Activated CD8-positive, alpha-beta memory T cell treated with anti-CD3 and anti-CD28 coated beads for 48 hours (primary cell): ENCODE measurements around the gene AGBL5.
A peak's percentile ranks its signal among the peaks of the same experiment; 100 is the strongest.

ENCODE experiments used
- DNase-seq, 3 experiments: peaks; one replicate each; pipeline ENCODE4 v3.0.0-alpha.2; 2020; ENCODE audit warnings: low read depth in 2 of 3, low spot score in 2 of 3

Gene AGBL5

DNA sequence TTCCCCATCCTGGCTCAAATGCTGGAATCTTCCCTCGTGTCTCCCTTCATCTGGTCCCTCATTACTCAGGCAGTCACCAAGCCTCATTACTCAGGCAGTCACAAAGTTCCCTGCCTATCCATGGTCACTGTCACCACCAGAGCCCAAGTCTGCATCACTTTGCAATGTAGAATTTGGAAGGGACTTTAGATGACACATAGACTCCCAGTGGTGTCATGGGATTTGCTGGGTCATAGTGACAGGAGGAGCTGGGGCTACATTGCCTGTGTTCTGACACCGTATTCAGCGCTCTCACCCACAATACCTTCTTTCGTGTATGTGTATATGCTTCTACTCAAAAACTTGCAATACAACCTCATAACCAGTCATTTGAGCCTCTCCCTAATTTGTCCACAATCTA lies 24.9 kb downstream of the AGBL5 start:
- no peak for DNase-seq

DNA sequence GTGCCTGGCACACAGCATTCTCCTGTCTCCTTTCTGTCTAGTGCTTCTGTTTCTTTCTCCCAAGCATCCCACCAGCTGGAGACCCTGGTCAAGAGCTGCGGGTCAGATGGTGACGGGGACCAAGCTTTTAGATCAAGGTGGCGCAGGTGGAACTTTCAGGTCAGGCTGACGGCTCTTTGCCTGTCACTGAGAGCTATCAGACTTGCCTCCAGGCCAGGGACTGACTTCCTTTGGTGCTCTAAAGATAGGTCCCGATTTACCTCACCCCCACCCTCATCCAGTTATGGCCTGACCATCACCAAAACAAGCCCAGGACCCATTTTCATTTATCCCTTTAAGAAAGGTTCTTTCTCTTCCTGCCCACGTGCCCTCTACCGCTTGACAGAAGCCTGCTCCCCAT lies 25.8 kb downstream of the AGBL5 start:
- DNase-seq = no peak

DNA sequence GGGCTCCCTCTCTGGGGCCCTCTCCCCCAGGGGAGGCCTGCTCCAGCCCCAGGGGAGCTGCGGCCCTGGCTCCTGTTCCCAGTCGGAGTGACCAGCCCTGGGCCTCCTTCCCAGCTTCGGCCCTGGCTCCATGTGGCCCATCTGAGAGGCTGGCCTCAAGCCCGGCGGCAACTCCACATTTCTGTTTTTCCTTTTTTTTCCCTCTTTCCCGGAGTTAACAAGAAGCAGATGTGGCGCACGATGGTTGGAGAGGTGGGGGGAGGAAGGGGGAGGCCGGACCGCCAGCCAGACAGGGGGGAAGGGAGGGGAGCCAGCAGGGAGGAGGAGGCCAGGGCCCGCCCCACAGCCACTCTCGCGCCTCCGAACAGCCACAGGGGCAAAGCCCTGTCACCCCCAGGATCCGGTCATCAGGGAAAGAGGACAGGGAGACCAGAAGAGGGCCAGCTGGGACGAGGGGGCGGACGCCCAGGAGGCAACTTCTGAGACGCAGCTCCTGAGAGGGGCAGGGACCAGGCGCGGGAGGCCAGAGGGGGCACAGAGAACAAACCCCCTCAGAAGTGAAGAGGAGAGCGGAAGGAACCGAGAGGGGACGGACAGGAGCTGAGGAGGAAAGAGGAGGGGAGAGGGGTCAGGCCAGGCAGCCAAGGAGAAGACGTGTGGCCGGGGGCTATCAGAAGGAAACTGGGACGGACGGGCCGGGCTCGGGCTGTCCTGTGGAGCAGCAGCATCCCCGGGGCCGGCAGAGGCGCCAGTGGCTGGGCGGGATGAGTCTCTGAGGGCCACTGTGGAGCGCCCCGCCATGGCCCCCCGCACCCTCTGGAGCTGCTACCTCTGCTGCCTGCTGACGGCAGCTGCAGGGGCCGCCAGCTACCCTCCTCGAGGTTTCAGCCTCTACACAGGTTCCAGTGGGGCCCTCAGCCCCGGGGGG lies 27.1 kb downstream of the AGBL5 start, which contains the start of gene EMILIN1:
Gene EMILIN1, plus strand, starts transcription at position 349 of the 928 bp plus-strand sequence. Its CDS starts 451 bp downstream, at position 800.
- DNase-seq = no peak

DNA sequence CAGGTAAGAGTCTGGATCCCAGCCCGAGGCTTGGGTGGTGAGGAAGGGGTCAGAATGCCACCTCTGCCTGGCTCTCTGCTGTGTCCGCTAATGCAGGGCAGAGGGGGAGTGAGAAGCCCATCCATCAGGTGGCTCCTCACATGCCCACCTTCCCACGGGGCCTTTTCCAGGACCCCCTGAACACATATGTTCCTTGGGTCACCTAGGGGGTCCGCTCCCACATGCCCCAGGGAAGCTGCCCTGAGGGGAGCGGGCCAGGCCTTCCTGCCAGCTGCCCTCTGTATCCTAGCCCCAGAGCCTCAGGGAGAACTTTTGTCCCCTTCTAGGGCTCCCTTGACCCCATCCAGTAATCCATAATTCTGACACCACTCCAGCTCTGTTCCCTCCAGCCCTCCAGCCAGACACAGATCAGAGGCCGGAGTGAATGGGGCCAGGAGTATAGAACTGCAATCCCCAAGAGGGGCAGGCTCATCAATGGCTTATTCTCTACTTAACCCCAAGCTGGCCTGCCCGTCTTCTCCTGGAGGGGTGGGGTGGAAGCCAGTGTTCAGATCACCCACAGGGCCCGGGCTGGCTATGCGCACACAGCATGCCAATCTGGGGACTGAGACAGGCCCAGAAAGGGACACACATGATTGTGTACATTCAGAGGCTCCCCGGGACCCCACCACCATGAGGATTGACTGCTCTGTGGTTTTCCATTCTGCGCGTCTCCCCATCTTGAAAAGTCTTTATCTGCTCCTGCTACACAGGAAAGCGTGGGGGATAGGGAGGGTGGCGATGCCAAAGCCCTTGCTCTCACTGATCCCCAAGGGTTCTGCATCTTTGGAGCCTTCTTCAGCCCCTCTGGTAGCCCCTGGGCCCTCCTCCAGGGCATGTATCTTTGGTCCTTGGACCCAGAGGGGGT lies 28.0 kb downstream of the AGBL5 start:
- DNase-seq = no peak

DNA sequence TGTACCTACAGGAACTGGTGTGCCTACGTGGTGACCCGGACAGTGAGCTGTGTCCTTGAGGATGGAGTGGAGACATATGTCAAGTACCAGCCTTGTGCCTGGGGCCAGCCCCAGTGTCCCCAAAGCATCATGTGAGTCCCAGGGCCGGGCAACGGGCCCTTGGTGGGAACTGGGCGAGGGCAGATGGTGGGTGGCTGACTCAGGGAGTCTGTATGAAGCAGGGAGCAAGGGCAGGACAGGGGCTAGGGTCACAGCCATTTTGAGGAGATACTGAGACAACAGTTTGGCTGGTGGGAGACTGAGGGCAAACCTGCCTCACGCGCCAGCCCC lies 28.6 kb downstream of the AGBL5 start:
- no peak for DNase-seq

DNA sequence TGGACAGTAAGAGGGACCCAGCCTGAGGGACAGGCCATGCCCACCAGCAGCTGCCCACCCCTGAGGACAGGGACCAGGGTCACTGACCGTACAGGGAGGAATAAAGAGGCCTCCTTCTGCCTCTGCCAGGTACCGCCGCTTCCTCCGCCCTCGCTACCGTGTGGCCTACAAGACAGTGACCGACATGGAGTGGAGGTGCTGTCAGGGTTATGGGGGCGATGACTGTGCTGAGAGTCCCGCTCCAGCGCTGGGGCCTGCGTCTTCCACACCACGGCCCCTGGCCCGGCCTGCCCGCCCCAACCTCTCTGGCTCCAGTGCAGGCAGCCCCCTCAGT lies 29.1 kb downstream of the AGBL5 start:
- DNase-seq = no peak

DNA sequence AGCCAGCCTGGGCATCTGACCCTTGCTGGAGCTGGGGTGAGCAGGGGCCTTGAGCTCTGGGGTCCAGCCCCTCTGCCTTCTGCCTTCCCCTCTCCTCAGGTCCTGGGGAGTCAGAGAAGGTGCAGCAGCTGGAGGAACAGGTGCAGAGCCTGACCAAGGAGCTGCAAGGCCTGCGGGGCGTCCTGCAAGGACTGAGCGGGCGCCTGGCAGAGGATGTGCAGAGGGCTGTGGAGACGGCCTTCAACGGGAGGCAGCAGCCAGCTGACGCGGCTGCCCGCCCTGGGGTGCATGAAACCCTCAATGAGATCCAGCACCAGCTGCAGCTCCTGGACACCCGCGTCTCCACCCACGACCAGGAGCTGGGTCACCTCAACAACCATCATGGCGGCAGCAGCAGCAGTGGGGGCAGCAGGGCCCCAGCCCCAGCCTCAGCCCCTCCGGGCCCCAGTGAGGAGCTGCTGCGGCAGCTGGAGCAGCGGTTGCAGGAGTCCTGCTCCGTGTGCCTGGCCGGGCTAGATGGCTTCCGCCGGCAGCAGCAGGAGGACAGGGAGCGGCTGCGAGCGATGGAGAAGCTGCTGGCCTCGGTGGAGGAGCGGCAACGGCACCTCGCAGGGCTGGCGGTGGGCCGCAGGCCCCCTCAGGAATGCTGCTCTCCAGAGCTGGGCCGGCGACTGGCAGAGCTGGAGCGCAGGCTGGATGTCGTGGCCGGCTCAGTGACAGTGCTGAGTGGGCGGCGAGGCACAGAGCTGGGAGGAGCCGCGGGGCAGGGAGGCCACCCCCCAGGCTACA lies 30.7 kb downstream of the AGBL5 start:
- DNase-seq = no peak

DNA sequence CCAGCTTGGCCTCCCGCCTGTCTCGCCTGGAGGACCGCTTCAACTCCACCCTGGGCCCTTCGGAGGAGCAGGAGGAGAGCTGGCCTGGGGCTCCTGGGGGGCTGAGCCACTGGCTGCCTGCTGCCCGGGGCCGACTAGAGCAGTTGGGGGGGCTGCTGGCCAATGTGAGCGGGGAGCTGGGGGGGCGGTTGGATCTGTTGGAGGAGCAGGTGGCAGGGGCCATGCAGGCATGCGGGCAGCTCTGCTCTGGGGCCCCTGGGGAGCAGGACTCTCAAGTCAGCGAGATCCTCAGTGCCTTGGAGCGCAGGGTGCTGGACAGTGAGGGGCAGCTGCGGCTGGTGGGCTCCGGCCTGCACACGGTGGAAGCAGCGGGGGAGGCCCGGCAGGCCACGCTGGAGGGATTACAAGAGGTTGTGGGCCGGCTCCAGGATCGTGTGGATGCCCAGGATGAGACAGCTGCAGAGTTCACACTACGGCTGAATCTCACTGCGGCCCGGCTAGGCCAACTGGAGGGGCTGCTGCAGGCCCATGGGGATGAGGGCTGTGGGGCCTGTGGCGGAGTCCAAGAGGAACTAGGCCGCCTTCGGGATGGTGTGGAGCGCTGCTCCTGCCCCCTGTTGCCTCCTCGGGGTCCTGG lies 31.4 kb downstream of the AGBL5 start:
- no peak for DNase-seq

DNA sequence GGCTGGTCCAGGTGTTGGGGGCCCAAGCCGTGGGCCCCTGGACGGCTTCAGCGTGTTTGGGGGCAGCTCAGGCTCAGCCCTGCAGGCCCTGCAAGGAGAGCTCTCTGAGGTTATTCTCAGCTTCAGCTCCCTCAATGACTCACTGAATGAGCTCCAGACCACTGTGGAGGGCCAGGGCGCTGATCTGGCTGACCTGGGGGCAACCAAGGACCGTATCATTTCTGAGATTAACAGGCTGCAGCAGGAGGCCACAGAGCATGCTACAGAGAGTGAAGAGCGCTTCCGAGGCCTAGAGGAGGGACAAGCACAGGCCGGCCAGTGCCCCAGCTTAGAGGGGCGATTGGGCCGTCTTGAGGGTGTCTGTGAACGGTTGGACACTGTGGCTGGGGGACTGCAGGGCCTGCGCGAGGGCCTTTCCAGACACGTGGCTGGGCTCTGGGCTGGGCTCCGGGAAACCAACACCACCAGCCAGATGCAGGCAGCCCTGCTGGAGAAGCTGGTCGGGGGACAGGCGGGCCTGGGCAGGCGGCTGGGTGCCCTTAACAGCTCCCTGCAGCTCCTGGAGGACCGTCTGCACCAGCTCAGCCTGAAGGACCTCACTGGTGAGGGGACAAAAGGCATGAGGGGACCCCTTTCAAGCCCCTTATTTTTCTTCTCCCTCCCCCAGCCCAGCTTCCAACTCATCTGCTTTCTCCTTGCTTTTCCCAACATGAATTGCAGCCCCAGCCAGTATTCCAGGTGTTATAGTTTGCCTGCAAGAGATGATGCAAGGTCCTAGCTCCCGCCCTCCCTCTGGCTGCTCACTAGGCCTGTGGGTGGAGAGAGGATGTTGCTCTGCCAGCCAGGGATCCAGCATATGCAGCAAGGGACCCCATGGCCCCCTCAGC lies 32.2 kb downstream of the AGBL5 start:
- no peak for DNase-seq

DNA sequence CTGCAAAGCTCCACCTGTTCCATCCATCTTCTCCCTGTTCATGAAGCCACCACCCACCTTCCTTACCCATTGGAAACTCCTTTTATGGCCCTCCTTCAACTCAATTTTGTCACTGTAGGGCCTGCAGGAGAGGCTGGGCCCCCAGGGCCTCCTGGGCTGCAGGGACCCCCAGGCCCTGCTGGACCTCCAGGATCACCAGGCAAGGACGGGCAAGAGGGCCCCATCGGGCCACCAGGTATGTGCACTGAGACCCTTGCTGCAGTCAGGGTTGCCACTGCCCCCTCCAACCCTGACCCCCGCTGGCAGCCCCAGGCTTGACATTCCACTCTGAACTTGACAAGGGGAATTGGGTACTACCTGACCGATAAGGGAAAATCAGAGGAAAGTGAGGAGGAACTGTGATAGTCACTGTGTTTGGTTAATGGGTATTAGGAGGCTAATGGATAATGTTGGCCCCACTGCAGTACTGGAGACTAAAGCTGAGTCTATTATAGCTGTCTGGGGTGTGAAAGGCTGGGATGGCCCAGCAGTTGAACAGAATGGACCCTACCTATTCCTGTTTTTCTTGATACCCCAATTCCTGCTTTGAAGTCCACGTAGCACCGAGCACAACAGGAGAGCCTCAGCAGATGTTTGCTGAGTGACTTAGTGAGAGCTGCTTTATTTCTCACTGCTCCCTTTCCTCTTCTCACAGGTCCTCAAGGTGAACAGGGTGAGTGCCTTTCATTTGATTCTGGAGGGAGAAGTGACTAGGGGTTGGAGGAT lies 33.0 kb downstream of the AGBL5 start:
- DNase-seq = no peak

DNA sequence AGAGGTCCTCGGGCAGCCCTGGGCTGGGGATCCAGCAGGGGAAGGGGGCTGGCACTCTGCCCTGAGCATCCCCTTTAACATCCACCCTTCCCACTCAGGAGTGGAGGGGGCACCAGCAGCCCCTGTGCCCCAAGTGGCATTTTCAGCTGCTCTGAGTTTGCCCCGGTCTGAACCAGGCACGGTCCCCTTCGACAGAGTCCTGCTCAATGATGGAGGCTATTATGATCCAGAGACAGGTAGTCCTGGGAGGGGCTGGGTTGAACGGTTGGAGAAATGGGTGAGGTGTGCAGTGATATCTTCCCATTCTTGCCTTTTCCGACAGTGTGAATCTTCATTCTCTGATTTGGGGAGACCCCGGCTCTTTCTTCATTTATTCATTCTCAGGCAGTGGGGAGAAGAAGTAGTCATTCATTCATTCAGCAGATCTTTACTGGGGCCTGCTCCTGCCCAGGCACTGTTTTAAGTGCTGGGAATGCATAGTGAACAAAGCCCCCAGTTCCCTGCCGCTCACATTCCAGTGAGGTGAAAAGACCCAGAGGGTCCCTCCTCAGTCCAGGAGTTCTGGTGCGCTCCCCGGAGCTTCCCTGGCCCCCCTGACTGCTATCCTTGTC lies 33.7 kb downstream of the AGBL5 start:
- DNase-seq = no peak

DNA sequence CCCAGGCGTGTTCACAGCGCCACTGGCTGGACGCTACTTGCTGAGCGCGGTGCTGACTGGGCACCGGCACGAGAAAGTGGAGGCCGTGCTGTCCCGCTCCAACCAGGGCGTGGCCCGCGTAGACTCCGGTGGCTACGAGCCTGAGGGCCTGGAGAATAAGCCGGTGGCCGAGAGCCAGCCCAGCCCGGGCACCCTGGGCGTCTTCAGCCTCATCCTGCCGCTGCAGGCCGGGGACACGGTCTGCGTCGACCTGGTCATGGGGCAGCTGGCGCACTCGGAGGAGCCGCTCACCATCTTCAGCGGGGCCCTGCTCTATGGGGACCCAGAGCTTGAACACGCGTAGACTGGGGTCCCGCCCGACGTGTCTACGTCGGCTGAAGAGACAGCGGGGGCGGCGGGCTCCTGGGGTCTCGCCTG lies 34.2 kb downstream of the AGBL5 start:
- DNase-seq = peak in 1 of 3 experiments; percentile 40

DNA sequence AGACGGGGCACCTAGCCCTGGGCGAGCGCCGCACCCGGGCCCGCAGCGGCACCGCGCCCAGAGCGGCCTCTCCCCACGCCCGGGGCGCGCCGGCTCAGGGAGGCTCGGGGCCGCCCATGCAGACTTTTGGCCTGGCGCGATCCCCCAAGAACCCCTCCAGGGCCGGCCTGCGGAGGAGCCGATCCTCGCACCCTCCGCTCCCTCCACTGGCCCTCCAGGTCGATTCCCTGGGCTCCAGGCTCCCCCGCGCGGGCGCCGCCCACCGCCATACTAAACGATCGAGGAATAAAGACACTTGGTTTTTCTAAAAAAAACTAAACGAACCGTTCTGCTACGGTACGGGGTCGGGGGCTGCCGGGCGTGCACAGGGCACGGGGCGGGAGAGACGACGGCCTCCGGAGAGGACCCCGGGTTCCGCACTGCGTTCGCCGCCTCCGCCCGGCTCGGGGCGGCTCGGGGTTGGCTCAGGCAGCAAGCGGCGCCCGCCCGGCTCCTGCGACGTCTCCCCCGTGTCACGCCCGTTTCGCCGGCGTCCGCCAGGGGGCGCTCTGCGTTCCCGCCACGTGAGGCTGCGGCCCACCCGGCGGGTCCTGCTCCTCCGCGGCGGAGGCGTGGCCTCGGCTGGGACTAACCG lies 34.7 kb downstream of the AGBL5 start:
- peak; percentile 96 to 99 (median 98) for DNase-seq

DNA sequence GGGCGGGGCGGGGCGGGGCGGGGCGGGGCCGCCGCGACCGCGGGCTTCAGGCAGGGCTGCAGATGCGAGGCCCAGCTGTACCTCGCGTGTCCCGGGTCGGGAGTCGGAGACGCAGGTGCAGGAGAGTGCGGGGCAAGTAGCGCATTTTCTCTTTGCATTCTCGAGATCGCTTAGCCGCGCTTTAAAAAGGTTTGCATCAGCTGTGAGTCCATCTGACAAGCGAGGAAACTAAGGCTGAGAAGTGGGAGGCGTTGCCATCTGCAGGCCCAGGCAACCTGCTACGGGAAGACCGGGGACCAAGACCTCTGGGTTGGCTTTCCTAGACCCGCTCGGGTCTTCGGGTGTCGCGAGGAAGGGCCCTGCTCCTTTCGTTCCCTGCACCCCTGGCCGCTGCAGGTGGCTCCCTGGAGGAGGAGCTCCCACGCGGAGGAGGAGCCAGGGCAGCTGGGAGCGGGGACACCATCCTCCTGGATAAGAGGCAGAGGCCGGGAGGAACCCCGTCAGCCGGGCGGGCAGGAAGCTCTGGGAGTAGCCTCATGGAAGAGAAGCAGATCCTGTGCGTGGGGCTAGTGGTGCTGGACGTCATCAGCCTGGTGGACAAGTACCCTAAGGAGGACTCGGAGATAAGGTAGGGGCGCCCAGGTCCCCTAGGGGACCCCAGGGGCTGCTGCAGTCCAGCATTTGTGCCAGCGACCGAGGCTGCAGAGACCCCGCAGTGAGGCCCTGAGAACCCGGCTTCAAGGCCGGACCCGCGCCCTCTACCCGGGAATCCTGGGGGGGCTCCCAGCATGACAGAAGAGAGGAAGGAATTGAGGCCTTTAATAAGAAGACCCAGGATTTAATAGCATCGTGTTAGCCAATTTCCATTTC lies 35.5 kb downstream of the AGBL5 start, which contains the start of gene KHK:
Gene KHK, plus strand, starts transcription at position 49 of the 870 bp plus-strand sequence. Its CDS starts 488 bp downstream, at position 537.
- no peak for DNase-seq

DNA sequence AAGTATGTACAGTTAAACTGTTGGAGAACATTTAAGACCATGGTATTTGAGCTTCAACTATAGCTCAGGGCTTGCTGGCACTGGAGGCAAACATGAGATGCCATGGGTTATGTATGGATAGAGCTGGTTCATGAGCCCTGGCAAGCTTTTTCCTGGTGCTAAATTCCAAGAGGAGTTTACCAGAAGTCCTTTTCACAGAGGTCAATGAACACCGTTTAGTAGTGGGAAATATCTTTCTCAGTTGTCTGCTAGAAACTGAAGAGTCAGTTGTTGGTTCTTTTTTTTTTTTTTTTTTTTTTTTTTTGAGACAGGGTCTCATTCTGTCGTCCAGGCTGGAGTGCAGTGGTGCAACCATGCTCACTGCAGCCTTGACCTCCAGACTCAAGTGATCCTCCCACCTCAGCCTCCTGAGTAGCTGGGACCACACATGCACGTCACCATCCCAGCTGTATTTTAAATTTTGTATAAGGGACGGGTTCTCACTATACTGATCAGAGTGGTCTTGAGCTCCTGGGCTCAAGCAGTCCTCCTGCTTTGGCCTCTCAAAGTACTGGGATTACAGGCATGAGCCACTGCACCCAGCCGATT lies 36.4 kb downstream of the AGBL5 start:
- DNase-seq = no peak

DNA sequence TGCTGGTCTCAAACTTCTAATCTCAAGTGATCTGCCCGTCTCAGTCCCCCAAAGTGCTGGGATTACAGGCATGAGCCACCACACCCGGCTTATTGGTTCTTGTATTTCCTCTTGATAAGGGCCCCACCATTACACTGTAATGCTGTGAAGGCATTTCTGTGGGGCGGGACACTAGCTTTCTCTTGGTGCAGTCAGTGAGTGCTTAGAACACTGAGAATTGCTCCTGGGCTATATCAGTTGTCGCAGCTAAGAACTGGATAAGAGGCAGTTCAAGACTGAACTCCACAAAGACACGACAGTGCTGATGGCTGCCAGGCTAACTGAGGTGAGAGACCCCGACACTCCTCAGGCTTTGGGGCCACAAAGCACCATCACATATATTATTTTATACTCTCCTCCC lies 37.2 kb downstream of the AGBL5 start:
- no peak for DNase-seq
